Spleen (tissue), 7 donors: ENCODE measurements around the gene ELN.

Experiments
- POLR2AphosphoS5 ChIP-seq, 3 donors: sonication (generic); formaldehyde crosslinking; IDR thresholded peaks; one replicate each; pipeline ENCODE4 v1.5.1; 2017; ENCODE audit warnings: antibody characterized with exemption in 3 of 3
- TF ChIP-seq, protein P1 (sequence below), 11 experiments: fragments of 200-600 bp in 7 of 11; fragments of 450-650 bp in 4 of 11; sonication (generic) in 4 of 11; IDR thresholded peaks in 8 of 11; conservative IDR thresholded peaks in 3 of 11; 1 replicate in 7 of 11; 2 replicates in 4 of 11; pipeline versions ENCODE4 v1.4.0 to v1.8.0; 2016 to 2021; ENCODE audit warnings: antibody characterized with exemption in 11 of 11, inconsistent platforms in 4 of 11, mild to moderate bottlenecking in 1 of 11
- donor health status: DM: no; HTN: no; CAD: no; lungs with moderate emphysema.
- donor health status: DM: no; HTN: no; CAD: no.
- donor health status: DM: no; HTN: no; CAD: no.

DNA sequence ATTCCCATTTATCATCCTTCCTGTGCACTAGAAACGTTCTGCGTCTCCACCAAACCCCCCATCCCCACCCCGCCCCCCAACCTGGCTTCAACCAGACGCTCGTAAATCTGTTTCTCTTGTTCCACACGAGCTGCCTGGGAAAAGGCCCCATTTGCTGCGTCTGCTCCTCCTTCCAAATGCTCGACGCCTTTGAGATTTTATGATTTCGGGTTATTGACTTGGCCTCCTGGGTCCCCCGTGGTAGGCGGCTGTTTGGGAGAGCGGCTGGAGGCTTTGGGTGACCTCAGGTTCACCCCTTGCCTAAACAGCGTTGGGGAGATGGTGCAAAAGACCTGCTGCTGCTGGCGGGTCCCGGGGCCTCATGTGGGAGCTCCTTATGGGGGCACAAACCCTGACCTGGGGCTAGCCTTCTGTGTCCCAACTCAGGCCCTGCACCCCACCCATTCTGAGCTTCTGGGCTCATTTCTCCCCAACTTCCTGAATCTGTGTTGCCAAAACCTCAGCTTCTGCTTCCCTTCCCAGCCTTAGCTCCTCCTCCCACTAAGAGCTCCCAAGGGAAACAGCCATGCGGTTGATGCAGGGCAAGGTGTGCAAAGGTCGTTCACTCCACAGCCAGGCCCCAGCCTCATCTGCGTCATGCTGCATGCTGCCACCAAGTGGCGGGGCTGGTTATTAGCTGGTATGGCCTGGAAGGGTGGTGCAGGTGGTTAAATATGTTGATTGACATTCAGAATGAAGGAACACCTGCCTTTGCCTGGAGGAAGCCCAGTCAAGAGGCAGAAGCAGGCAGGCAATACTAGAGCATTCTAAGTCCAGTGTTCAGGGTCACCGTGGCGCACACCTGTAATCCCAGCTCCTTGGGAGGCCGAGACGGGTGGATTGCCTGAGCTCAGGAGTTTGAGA is 49.1 kb upstream of the ELN start:
- TF ChIP-seq, protein P1, sequence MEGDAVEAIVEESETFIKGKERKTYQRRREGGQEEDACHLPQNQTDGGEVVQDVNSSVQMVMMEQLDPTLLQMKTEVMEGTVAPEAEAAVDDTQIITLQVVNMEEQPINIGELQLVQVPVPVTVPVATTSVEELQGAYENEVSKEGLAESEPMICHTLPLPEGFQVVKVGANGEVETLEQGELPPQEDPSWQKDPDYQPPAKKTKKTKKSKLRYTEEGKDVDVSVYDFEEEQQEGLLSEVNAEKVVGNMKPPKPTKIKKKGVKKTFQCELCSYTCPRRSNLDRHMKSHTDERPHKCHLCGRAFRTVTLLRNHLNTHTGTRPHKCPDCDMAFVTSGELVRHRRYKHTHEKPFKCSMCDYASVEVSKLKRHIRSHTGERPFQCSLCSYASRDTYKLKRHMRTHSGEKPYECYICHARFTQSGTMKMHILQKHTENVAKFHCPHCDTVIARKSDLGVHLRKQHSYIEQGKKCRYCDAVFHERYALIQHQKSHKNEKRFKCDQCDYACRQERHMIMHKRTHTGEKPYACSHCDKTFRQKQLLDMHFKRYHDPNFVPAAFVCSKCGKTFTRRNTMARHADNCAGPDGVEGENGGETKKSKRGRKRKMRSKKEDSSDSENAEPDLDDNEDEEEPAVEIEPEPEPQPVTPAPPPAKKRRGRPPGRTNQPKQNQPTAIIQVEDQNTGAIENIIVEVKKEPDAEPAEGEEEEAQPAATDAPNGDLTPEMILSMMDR (IDR thresholded peaks at IDR 0.05 in 8 of 11, conservative IDR thresholded peaks at IDR 0.05 in 3 of 11): peak in 8 of 11 experiments; percentile 6 to 46 (median 34)
- TF ChIP-seq POLR2AphosphoS5 (IDR thresholded peaks at IDR 0.05): peak in 1 of 3 donors; percentile 49
